Measurements from ENCODE around the gene NCAPD3. TPM values are rescaled to one million over a fixed set of nuclear protein-coding genes. Genes with fewer than 3 reads are reported as not detected.

Gene NCAPD3
- total and polyA plus RNA-seq, 9 of the 15 experiments (the other 6 are each of a cell fraction or from before 2014, with no cell fraction given), result 23.6 to 80.6 (median 58.6) TPM

GRCh38 chr11:134240592-134240991 lies 16.8 kb upstream of the NCAPD3 start:
- BruUV-seq (replicated peaks), result no TSS peak
- no peaks in the 10 kb centered on the region for H3K9me3 ChIP-seq (replicated peaks; ENCODE audit: control insufficient read depth, insufficient read depth, low read depth, low read length)
- 68% methylated on average over 5 of the region's 6 CpGs for WGBS (ENCODE audit: insufficient coverage, low coverage, missing lambda C conversion rate)
- H4K20me1 ChIP-seq (replicated peaks; ENCODE audit: control insufficient read depth, insufficient read depth, low read length), result no peaks in the 10 kb centered on the region
- H3K27ac ChIP-seq (ENCODE audit: extremely low read depth, low read depth, low read length), result no peak overlapping the region
- ChIA-PET POLR2A (no interaction called here), CTCF (ENCODE audit: low intra/inter-chr PET ratio) (no interaction called here)
- peaks cover 3 to 9% of the 10 kb centered on the region in 2 experiments; a peak in 3 of 5 replicates for H3K4me1 ChIP-seq (replicated peaks in 1 of 2; ENCODE audit: control insufficient read depth in 2 of 2, insufficient read depth in 2 of 2, low read length in 2 of 2)
- TF ChIP-seq NR2C1 (IDR thresholded peaks at IDR 0.05) (no peak), NR2C1 (tag; IDR thresholded peaks at IDR 0.05) (no peak), DACH1 (IDR thresholded peaks at IDR 0.05; ENCODE audit: partially characterized antibody) (no peak), MAFK (IDR thresholded peaks at IDR 0.05; ENCODE audit: low read length) (no peak), ZNF134 (CRISPR knock-in tag; conservative IDR thresholded peaks at IDR 0.05) (no peak), ZBTB11 (CRISPR knock-in tag; IDR thresholded peaks at IDR 0.05) (no peak), CBX8 (IDR thresholded peaks at IDR 0.05; ENCODE audit: borderline replicate concordance, extremely low read depth, low read depth, low read length, poor library complexity, severe bottlenecking) (no peak), ERF (CRISPR knock-in tag; IDR thresholded peaks at IDR 0.05) (no peak), ZNF589 (CRISPR knock-in tag; IDR thresholded peaks at IDR 0.05; ENCODE audit: low read depth) (no peak), CEBPB (tag; IDR thresholded peaks at IDR 0.05) (no peak)
- TF ChIP-seq, protein P1, sequence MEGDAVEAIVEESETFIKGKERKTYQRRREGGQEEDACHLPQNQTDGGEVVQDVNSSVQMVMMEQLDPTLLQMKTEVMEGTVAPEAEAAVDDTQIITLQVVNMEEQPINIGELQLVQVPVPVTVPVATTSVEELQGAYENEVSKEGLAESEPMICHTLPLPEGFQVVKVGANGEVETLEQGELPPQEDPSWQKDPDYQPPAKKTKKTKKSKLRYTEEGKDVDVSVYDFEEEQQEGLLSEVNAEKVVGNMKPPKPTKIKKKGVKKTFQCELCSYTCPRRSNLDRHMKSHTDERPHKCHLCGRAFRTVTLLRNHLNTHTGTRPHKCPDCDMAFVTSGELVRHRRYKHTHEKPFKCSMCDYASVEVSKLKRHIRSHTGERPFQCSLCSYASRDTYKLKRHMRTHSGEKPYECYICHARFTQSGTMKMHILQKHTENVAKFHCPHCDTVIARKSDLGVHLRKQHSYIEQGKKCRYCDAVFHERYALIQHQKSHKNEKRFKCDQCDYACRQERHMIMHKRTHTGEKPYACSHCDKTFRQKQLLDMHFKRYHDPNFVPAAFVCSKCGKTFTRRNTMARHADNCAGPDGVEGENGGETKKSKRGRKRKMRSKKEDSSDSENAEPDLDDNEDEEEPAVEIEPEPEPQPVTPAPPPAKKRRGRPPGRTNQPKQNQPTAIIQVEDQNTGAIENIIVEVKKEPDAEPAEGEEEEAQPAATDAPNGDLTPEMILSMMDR (IDR thresholded peaks at IDR 0.05 in 2 of 3, conservative IDR thresholded peaks at IDR 0.05 in 1 of 3; ENCODE audit: insufficient read depth in 2 of 3, low read depth in 1 of 3, low read length in 3 of 3), result no peak
- FAIRE-seq (no peak), ATAC-seq (no peak), DNase-seq (ENCODE audit: extremely low read depth in 1 of 4, low spot score in 3 of 4) (no peak)
- H3K36me3 ChIP-seq (ENCODE audit: control insufficient read depth, insufficient read depth, low read length), result peaks cover 78% of the 10 kb centered on the region; the same call in 2 of the 3 replicates
- peaks cover 6% of the 10 kb centered on the region; the same call in 2 of the 3 replicates for H3K79me2 ChIP-seq (ENCODE audit: control insufficient read depth, insufficient read depth, low read length)
- H3K4me3 ChIP-seq, result no peak overlapping the region
- H3K27me3 ChIP-seq (ENCODE audit: control insufficient read depth in 2 of 2, insufficient read depth in 2 of 2, low read length in 2 of 2), result no peaks in the 10 kb centered on the region
- no peak overlapping the region for H3K9ac ChIP-seq (ENCODE audit: insufficient read depth in 1 of 2, low read depth in 2 of 2, low read length in 2 of 2)
- H2AFZ ChIP-seq (ENCODE audit: low read depth, low read length), result no peak overlapping the region
- H3K4me2 ChIP-seq (ENCODE audit: insufficient read depth, low read length), result no peak overlapping the region
- no peaks in the 10 kb centered on the region for H3K9me1 ChIP-seq (ENCODE audit: control insufficient read depth, insufficient read depth, low read length)
- intact Hi-C loops (cut with micrococcal nuclease), result no loop called here
- in situ Hi-C loops (cut with MboI), result no loop called here
